K562 (cell line): ENCODE results near the gene RGS19. TPM values are rescaled to one million over a fixed set of nuclear protein-coding genes. Genes with fewer than 3 reads are reported as not detected.

Source experiments
- ATAC-seq: fragments of 200-7000 bp; cut with Tn5 transposase; 3 replicates; pipeline ENCODE4 v1.9.1; 2020; ENCODE audit warnings: moderate library complexity
- BruUV-seq: library from RNA; stranded (reverse); fragments of 400-500 nt; replicated peaks from 2 replicates; lab custom pipeline; 2021; lab: Mats Ljungman, UMichigan
- CTCF ChIA-PET: fragments of 300-600 bp; formaldehyde crosslinking; extraction: SDS; loops from one replicate; lab custom pipeline; 2021; ENCODE audit warnings: low intra/inter-chr PET ratio; lab: Yijun Ruan, JAX
- POLR2A ChIA-PET: fragments of 300-600, 350-650 bp; sonication (Branson Sonifier 250); formaldehyde crosslinking; extraction: SDS; loops from one replicate; lab custom pipeline; 2021; ENCODE audit warnings: antibody characterized with exemption, inconsistent platforms; lab: Yijun Ruan, JAX
- DNase-seq, 4 experiments: peaks; one replicate each; pipeline versions ENCODE4 v3.0.0 to v3.0.0-alpha.2; 2011 to 2018; ENCODE audit warnings: low spot score in 3 of 4, mixed read lengths in 3 of 4; ENCODE audit errors: extremely low read depth in 1 of 4
- FAIRE-seq: peaks from 2 replicates; lab custom pipeline; 2011; peaks lifted over from hg19 to GRCh38; lab: Jason Lieb, UNC
- H2AFZ ChIP-seq: 2 replicates; pipeline ENCODE4 v1.6.0; 2011; ENCODE audit warnings: low read depth, low read length, control low read depth, inconsistent platforms
- H3K27ac ChIP-seq: fragments of 200-600 bp; 3 replicates; pipeline ENCODE4 v1.8.0; 2011; ENCODE audit warnings: low read depth, mild to moderate bottlenecking, control low read depth, inconsistent platforms, low read length, moderate library complexity, mixed read lengths; ENCODE audit errors: extremely low read depth
- H3K27me3 ChIP-seq, 2 experiments: fragments of 300-600 bp in 1 of 2; 2 replicates in 1 of 2; 3 replicates in 1 of 2; pipeline versions ENCODE4 v1.6.0 to v1.8.0; 2011; ENCODE audit warnings: inconsistent platforms in 2 of 2, low read length in 2 of 2, mild to moderate bottlenecking in 1 of 2, mixed read lengths in 1 of 2, moderate library complexity in 1 of 2; ENCODE audit not compliant: control insufficient read depth in 2 of 2, insufficient read depth in 2 of 2
- H3K36me3 ChIP-seq: fragments of 300-600 bp; 3 replicates; pipeline ENCODE4 v1.8.0; 2011; ENCODE audit warnings: mild to moderate bottlenecking, low read length, inconsistent platforms; ENCODE audit not compliant: control insufficient read depth, insufficient read depth
- H3K4me1 ChIP-seq, 2 experiments: fragments of 200-600 bp in 1 of 2; replicated peaks in 1 of 2; 2 replicates in 1 of 2; 3 replicates in 1 of 2; pipeline versions ENCODE4 v1.5.1 to v1.8.0; 2011; ENCODE audit warnings: inconsistent platforms in 2 of 2, low read length in 2 of 2, mild to moderate bottlenecking in 1 of 2, mixed read lengths in 1 of 2, moderate library complexity in 1 of 2; ENCODE audit not compliant: control insufficient read depth in 2 of 2, insufficient read depth in 2 of 2
- H3K4me2 ChIP-seq: 2 replicates; pipeline ENCODE4 v1.6.1; 2011; ENCODE audit warnings: low read length, control low read depth, inconsistent platforms, mixed read lengths; ENCODE audit not compliant: insufficient read depth
- H3K4me3 ChIP-seq: fragments of 200-600 bp; sonication (generic), shearing (Covaris generic); 2 replicates; pipeline ENCODE4 v1.5.1; 2016; ENCODE audit warnings: control low read depth, inconsistent platforms
- H3K79me2 ChIP-seq: fragments of 200-600 bp; 3 replicates; pipeline ENCODE4 v1.8.0; 2011; ENCODE audit warnings: low read length, inconsistent platforms; ENCODE audit not compliant: control insufficient read depth, insufficient read depth
- H3K9ac ChIP-seq, 2 experiments: 2 replicates each; pipeline versions ENCODE4 v1.6.0 to v1.6.1; 2011; ENCODE audit warnings: low read depth in 2 of 2, low read length in 2 of 2, control low read depth in 1 of 2, inconsistent platforms in 1 of 2, mild to moderate bottlenecking in 1 of 2, mixed read lengths in 1 of 2; ENCODE audit not compliant: insufficient read depth in 1 of 2
- H3K9me1 ChIP-seq: one replicate; pipeline ENCODE4 v1.6.0; 2011; ENCODE audit warnings: inconsistent platforms, mild to moderate bottlenecking, low read length, moderate library complexity; ENCODE audit not compliant: control insufficient read depth, insufficient read depth
- H3K9me3 ChIP-seq: replicated peaks from 2 replicates; pipeline ENCODE4 v1.5.1; 2011; ENCODE audit warnings: low read depth, low read length, inconsistent platforms; ENCODE audit not compliant: control insufficient read depth, insufficient read depth
- H4K20me1 ChIP-seq: replicated peaks from 2 replicates; pipeline ENCODE4 v1.6.1; 2011; ENCODE audit warnings: low read length, inconsistent platforms, mixed read lengths; ENCODE audit not compliant: control insufficient read depth, insufficient read depth
- CBX8 ChIP-seq: fragments of 200-600 bp; sonication (generic); IDR thresholded peaks from 2 replicates; pipeline ENCODE4 v1.6.1; 2012; ENCODE audit warnings: borderline replicate concordance, mixed run types, low read depth, mild to moderate bottlenecking, moderate library complexity, mixed read lengths, low read length, control low read depth, inconsistent platforms; ENCODE audit not compliant: poor library complexity, severe bottlenecking; ENCODE audit errors: extremely low read depth
- KDM4B ChIP-seq, 2 experiments: fragments of 450-650 bp in 1 of 2; sonication (generic) in 1 of 2; IDR thresholded peaks; 2 replicates each; pipeline ENCODE4 v1.6.1; 2016 to 2017; ENCODE audit warnings: borderline replicate concordance in 2 of 2, antibody characterized with exemption in 1 of 2, low read depth in 1 of 2, mild to moderate bottlenecking in 1 of 2
- KLF16 ChIP-seq: IDR thresholded peaks from 2 replicates; pipeline ENCODE4 v1.6.1; 2016; ENCODE audit warnings: antibody characterized with exemption
- MCM3 ChIP-seq: fragments of 450-650 bp; IDR thresholded peaks from 2 replicates; pipeline ENCODE4 v1.6.1; 2016
- MIER1 ChIP-seq: fragments of 450-650 bp; IDR thresholded peaks from 2 replicates; pipeline ENCODE4 v1.6.1; 2016; ENCODE audit warnings: antibody characterized with exemption, mild to moderate bottlenecking, low read depth
- NFXL1 ChIP-seq: fragments of 450-650 bp; formaldehyde crosslinking; IDR thresholded peaks from 2 replicates; pipeline ENCODE4 v1.4.0; 2021; ENCODE audit warnings: mild to moderate bottlenecking
- OTX1 ChIP-seq: fragments of 450-650 bp; formaldehyde crosslinking; IDR thresholded peaks from 2 replicates; pipeline ENCODE4 v1.4.0; 2022; ENCODE audit warnings: mild to moderate bottlenecking
- SMARCA5 ChIP-seq: fragments of 450-650 bp; IDR thresholded peaks from 2 replicates; pipeline ENCODE4 v1.6.1; 2016
- SOX6 ChIP-seq: fragments of 450-650 bp; IDR thresholded peaks from 2 replicates; pipeline ENCODE4 v1.6.1; 2014; ENCODE audit warnings: mild to moderate bottlenecking
- ZBTB17 ChIP-seq: fragments of 450-650 bp; formaldehyde crosslinking; IDR thresholded peaks from 2 replicates; pipeline ENCODE4 v1.4.0; 2020; ENCODE audit warnings: mild to moderate bottlenecking
- WGBS: fragments of 100-300 bp; shearing (Covaris generic); methylation state at CpG from one replicate; pipeline ENCODE4 v1.1.6; 2016; ENCODE audit warnings: low coverage, mixed read lengths; ENCODE audit not compliant: insufficient coverage; ENCODE audit errors: missing lambda C conversion rate; 5-methylcytosine and 5-hydroxymethylcytosine counted together
- in situ Hi-C: fragments of 300-500 bp; cut with MboI; formaldehyde crosslinking; loops from 4 replicates; pipeline ENCODE4 v1.15.0; 2018; ENCODE audit warnings: inconsistent platforms, mixed read lengths
- intact Hi-C: fragments of 100-400 bp; cut with micrococcal nuclease; formaldehyde crosslinking; loops from 2 replicates; pipeline ENCODE4 v1.14.2; 2022
- polyA plus RNA-seq, 8 experiments: library from polyadenylated mRNA; depleted of rRNA in 4 of 8; stranded (reverse) in 5 of 8; unstranded in 3 of 8; fragments of >200 nt; fragmentation: Nextera tagmentation in 2 of 8; fragmentation: Illumina TruSeq in 1 of 8; extraction: Ambion mirVana in 2 of 8; extraction: Trizol in 1 of 8; gene quantifications; 2 replicates each; pipeline versions ENCODE4 v1.2.1 to v1.2.3, GENCODE V29; 2011 to 2014; ENCODE audit warnings: inconsistent platforms in 1 of 8, missing spikeins in 1 of 8
- total RNA-seq, 7 experiments: library from RNA; depleted of rRNA in 6 of 7; stranded (reverse); fragments of >200 nt in 6 of 7; fragmentation: Illumina TruSeq in 2 of 7; extraction: Trizol in 2 of 7; gene quantifications; 2 replicates each; pipeline versions ENCODE4 v1.2.1 to v1.2.3, GENCODE V29; 2011 to 2021; ENCODE audit warnings: low replicate concordance in 1 of 7

Gene RGS19
- total and polyA plus RNA-seq, 9 of the 15 experiments (the other 6 are each of a cell fraction or from before 2014, with no cell fraction given): 0.41 to 23.7 (median 14.6) TPM

- CTCF ChIA-PET: no interaction called here
- H3K79me2 ChIP-seq: peaks cover 10% of the 10 kb centered on the region; the same call in 2 of the 3 replicates
- no peak overlapping the region for H3K4me3 ChIP-seq
- POLR2A ChIA-PET: no interaction called here
- no peak overlapping the region for H3K4me2 ChIP-seq
- DNase-seq (no peak), ATAC-seq (no peak), FAIRE-seq (no peak)
- no peak for TF ChIP-seq KDM4B (IDR thresholded peaks at IDR 0.05; ENCODE audit: borderline replicate concordance in 2 of 2, low read depth in 1 of 2)
- TF ChIP-seq CBX8: no peak
- H3K36me3 ChIP-seq: peaks cover 8% of the 10 kb centered on the region; the same call in 1 of the 3 replicates
- H3K9me3 ChIP-seq: no peaks in the 10 kb centered on the region
- H3K4me1 ChIP-seq: peaks cover 13 to 82% of the 10 kb centered on the region in 2 experiments; a peak in 4 of 5 replicates
- no peaks in the 10 kb centered on the region for H4K20me1 ChIP-seq
- H2AFZ ChIP-seq: no peak overlapping the region
- H3K27ac ChIP-seq: no peak overlapping the region
- intact Hi-C loops (no loop called here), in situ Hi-C loops (no loop called here)
- H3K9me1 ChIP-seq: no peaks in the 10 kb centered on the region
- H3K27me3 ChIP-seq: no peaks in the 10 kb centered on the region
- H3K9ac ChIP-seq: no peak overlapping the region
- WGBS: 82% methylated on average over 7 of the region's 12 CpGs
- no TSS peak for BruUV-seq
Observed at GRCh38 chr20:64075556-64075955, 3.8 kb downstream of the RGS19 start.

- H3K27ac ChIP-seq: no peak overlapping the region
- DNase-seq (no peak), ATAC-seq (no peak), FAIRE-seq (no peak)
- H3K4me3 ChIP-seq: no peak overlapping the region
- intact Hi-C loops (no loop called here), in situ Hi-C loops (no loop called here)
- peaks cover 8% of the 10 kb centered on the region; the same call in 1 of the 3 replicates for H3K36me3 ChIP-seq
- H3K4me2 ChIP-seq: no peak overlapping the region
- TF ChIP-seq MCM3 (no peak), KLF16 (no peak), SOX6 (no peak), NFXL1 (CRISPR knock-in tag) (no peak), MIER1 (no peak), ZBTB17 (CRISPR knock-in tag) (no peak), OTX1 (CRISPR knock-in tag) (no peak), SMARCA5 (no peak)
- no peak overlapping the region for H2AFZ ChIP-seq
- H3K79me2 ChIP-seq: peaks cover 10% of the 10 kb centered on the region; the same call in 2 of the 3 replicates
- BruUV-seq: no TSS peak
- ChIA-PET CTCF (no interaction called here), POLR2A (no interaction called here)
- no peaks in the 10 kb centered on the region for H4K20me1 ChIP-seq
- no peaks in the 10 kb centered on the region for H3K9me1 ChIP-seq
- WGBS: 88% methylated on average over 7 of the region's 8 CpGs
- peaks cover 13 to 82% of the 10 kb centered on the region in 2 experiments; a peak in 4 of 5 replicates for H3K4me1 ChIP-seq
- H3K27me3 ChIP-seq: no peaks in the 10 kb centered on the region
- H3K9me3 ChIP-seq: no peaks in the 10 kb centered on the region
- no peak overlapping the region; a peak in 1 of 4 replicates for H3K9ac ChIP-seq
Observed at GRCh38 chr20:64074963-64075362, 4.4 kb downstream of the RGS19 start.
